Prostate gland (tissue), 2 donors: Measurements from ENCODE around the gene RELT. TPM values are rescaled to one million over a fixed set of nuclear protein-coding genes. Genes with fewer than 3 reads are reported as not detected.

ENCODE experiments used
- DNase-seq: peaks from one replicate; pipeline ENCODE4 v3.0.0-alpha.2; 2019; ENCODE audit warnings: low spot score
- H3K27ac ChIP-seq, 2 donors: fragments of 200-600 bp; sonication (generic); 2 replicates each; pipeline ENCODE4 v1.5.1; 2017 to 2019
- H3K27me3 ChIP-seq: fragments of 200-600 bp; sonication (generic); replicated peaks from 2 replicates; pipeline ENCODE4 v1.5.1; 2019; ENCODE audit not compliant: insufficient read depth
- H3K36me3 ChIP-seq, 2 donors: fragments of 200-600 bp; sonication (generic); 1 replicate in 1 of 2; 2 replicates in 1 of 2; pipeline versions ENCODE4 v1.5.1 to v1.8.1; 2017 to 2019
- H3K4me1 ChIP-seq: fragments of 200-600 bp; sonication (generic); replicated peaks from 2 replicates; pipeline ENCODE4 v1.5.1; 2019
- H3K4me3 ChIP-seq, 2 donors: fragments of 200-600 bp; sonication (generic); 2 replicates each; pipeline ENCODE4 v1.5.1; 2017 to 2019
- H3K9me3 ChIP-seq: fragments of 200-600 bp; sonication (generic); 2 replicates; pipeline ENCODE4 v1.5.1; 2017
- POLR2A ChIP-seq: fragments of 450-650 bp; IDR thresholded peaks from one replicate; pipeline ENCODE4 v1.6.1; 2016; ENCODE audit warnings: antibody characterized with exemption, mild to moderate bottlenecking
- POLR2AphosphoS5 ChIP-seq: sonication (generic); formaldehyde crosslinking; IDR thresholded peaks from one replicate; pipeline ENCODE4 v1.6.1; 2017; ENCODE audit warnings: antibody characterized with exemption
- WGBS: methylation state at CpG from one replicate; pipeline ENCODE4 v1.1.5; 2018; 5-methylcytosine and 5-hydroxymethylcytosine counted together
- intact Hi-C: fragments of 100-400 bp; cut with DNase I; formaldehyde crosslinking; loops from one replicate; pipeline ENCODE4 v1.14.2; 2022
- total RNA-seq, 2 donors: library from RNA; depleted of rRNA; stranded (reverse); fragments of >200 nt; gene quantifications; one replicate each; pipeline ENCODE4 v1.1.0, GENCODE V29; 2016
- TF ChIP-seq, protein P1 (sequence below), 4 experiments: fragments of 200-600 bp in 2 of 4; fragments of 450-650 bp in 2 of 4; sonication (generic) in 2 of 4; IDR thresholded peaks; 1 replicate in 3 of 4; 2 replicates in 1 of 4; pipeline ENCODE4 v1.5.1; 2016 to 2019; ENCODE audit warnings: antibody characterized with exemption in 4 of 4, mild to moderate bottlenecking in 2 of 4, moderate library complexity in 2 of 4

The RELT gene
- total RNA-seq, 2 donors from 2014 or later = 0.96 to 10.3 TPM

DNA sequence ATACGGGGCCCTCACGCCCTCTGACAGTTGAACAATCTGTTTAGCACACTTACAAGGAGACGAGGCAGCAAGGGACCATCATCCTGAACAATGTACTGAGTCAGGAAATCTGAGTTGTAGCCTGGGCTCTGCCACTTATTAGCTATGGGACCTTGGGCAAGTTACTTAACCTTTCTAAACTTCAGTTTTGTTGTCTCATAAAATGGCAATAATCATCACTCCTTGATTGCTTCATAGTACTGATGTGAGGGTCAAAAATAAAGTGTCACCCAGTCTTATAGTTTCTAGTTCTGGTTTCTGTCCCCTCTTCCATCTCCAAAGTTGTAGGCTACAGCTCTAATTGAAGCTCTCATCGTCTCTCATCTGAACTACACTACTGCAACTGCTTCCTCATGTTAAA, 46.7 kb downstream of the RELT start:
- intact Hi-C loops = no loop called here
- H3K4me3 ChIP-seq = no peak overlapping the region
- no peaks in the 10 kb centered on the region for H3K9me3 ChIP-seq
- no peak for TF ChIP-seq POLR2A
- TF ChIP-seq POLR2AphosphoS5 = no peak
- TF ChIP-seq, protein P1, sequence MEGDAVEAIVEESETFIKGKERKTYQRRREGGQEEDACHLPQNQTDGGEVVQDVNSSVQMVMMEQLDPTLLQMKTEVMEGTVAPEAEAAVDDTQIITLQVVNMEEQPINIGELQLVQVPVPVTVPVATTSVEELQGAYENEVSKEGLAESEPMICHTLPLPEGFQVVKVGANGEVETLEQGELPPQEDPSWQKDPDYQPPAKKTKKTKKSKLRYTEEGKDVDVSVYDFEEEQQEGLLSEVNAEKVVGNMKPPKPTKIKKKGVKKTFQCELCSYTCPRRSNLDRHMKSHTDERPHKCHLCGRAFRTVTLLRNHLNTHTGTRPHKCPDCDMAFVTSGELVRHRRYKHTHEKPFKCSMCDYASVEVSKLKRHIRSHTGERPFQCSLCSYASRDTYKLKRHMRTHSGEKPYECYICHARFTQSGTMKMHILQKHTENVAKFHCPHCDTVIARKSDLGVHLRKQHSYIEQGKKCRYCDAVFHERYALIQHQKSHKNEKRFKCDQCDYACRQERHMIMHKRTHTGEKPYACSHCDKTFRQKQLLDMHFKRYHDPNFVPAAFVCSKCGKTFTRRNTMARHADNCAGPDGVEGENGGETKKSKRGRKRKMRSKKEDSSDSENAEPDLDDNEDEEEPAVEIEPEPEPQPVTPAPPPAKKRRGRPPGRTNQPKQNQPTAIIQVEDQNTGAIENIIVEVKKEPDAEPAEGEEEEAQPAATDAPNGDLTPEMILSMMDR (IDR thresholded peaks at IDR 0.05) = no peak
- H3K4me1 ChIP-seq = no peaks in the 10 kb centered on the region
- H3K27me3 ChIP-seq = no peaks in the 10 kb centered on the region
- DNase-seq = no peak
- H3K36me3 ChIP-seq = no peaks in the 10 kb centered on the region
- 91% methylated on average over 4 of the region's 4 CpGs for WGBS
- H3K27ac ChIP-seq = no peak overlapping the region

DNA sequence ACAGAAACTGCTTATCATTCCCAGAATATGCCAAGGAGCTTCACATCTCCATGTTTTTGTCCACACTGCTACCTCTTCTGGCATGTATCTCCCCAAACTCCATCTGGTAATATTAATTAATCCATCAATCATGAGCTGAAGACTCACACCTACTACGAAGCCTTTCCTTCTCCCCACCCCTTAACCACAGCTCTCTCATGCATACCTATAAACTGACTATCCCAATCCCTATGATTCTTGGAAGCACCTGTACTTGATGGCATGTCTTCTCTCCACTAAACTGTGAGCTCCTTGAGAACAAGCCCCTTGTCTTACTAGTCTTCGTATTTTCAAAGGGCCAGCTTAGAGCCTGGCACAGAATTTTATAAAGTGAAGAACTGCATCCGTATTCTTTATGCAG, 47.3 kb downstream of the RELT start:
- 94% methylated on average over 3 of the region's 3 CpGs for WGBS
- DNase-seq = no peak
- Histone ChIP-seq H3K4me1 (no peaks in the 10 kb centered on the region), H3K36me3 (no peaks in the 10 kb centered on the region), H3K9me3 (no peaks in the 10 kb centered on the region), H3K27me3 (no peaks in the 10 kb centered on the region), H3K4me3 (no peak overlapping the region), H3K27ac (no peak overlapping the region)
- intact Hi-C loops = no loop called here
- no peak for TF ChIP-seq POLR2A
- TF ChIP-seq POLR2AphosphoS5 = no peak
- TF ChIP-seq, protein P1 (IDR thresholded peaks at IDR 0.05) = no peak

DNA sequence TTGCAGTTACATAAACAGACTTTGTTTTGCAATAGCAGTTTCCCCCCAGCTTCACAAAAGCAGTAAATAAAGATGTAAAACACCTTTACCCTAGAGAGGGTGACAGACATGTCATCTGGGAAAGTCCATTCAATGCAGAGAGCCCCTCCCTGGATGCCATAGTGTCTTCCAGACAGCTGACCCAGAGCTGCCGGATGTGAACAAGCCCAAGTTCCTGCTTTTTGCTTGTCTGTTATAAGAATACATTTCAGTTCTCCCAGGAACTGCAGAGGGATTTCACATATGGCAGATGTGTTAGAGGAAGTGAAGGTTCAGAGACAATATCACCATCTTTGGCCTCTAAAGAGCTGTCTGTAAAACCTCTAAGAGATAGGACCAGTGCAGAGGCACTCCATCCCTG, 48.9 kb downstream of the RELT start:
- Histone ChIP-seq H3K4me3 (no peak overlapping the region), H3K27me3 (no peaks in the 10 kb centered on the region), H3K36me3 (no peaks in the 10 kb centered on the region), H3K9me3 (no peaks in the 10 kb centered on the region), H3K27ac (no peak overlapping the region), H3K4me1 (no peaks in the 10 kb centered on the region)
- intact Hi-C loops = no loop called here
- no peak for TF ChIP-seq POLR2AphosphoS5
- TF ChIP-seq, protein P1 (IDR thresholded peaks at IDR 0.05) = no peak
- no peak for TF ChIP-seq POLR2A
- DNase-seq = no peak
- WGBS = 82% methylated on average over 1 of the region's 1 CpG

DNA sequence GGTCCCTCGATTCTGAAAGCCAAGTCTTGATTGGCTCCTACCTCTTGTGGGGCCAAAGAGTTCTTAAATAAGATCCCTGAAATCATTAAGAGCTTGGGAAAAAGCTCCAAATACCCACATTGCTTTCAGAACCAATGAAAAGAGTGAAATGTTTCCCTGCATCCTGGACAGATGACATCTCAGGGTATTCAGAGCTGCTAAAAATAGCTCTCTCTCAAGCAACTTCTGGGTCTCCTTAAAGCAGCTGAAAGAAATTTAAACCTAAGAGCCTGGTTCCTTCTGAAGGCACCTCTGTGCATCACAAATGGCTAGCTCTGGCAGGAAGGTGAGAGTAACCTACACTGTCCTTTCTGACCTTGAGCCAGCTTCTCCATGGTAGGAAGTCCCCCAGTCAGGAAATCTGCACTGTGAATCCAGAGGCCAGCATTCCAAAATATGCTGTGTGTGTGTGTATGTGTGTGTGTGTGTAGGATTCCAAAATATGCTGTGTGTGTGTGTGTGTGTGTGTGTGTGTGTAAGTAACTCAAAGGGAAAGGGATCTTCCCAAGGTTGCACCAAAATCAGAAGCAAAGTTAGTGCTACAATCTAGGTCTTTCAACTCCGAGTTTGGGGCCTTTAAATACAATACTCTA, 50.1 kb downstream of the RELT start:
- 74% methylated on average over 2 of the region's 2 CpGs for WGBS
- H3K4me1 ChIP-seq = no peaks in the 10 kb centered on the region

DNA sequence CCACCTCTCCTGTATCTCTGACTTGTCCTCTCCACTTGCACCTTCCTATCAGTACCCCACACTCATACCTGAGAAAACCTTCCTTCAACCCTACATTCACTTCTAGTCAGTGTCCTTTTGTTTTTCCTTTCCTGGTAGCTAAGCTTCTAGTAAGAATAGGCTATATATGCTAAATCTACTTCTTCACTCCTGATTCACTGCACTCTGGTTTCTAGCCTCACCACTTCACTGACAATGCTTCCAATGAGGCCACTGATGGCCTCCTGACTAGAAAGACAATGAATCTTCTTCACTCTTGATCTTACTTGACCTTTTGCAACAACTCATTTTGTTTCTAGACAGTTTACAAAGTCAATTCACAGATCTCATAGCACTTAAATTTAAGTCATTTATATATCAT, 52.0 kb downstream of the RELT start:
- intact Hi-C loops = no loop called here
- Histone ChIP-seq H3K4me3 (no peak overlapping the region), H3K4me1 (no peaks in the 10 kb centered on the region), H3K27me3 (no peaks in the 10 kb centered on the region), H3K36me3 (no peaks in the 10 kb centered on the region), H3K9me3 (no peaks in the 10 kb centered on the region), H3K27ac (no peak overlapping the region)
- TF ChIP-seq, protein P1 (IDR thresholded peaks at IDR 0.05) = no peak
- TF ChIP-seq POLR2AphosphoS5 = no peak
- no peak for TF ChIP-seq POLR2A
- no peak for DNase-seq

More for the DNA sequence above, 50.1 kb downstream of the RELT start:
- H3K4me3 ChIP-seq = no peak overlapping the region
- no peaks in the 10 kb centered on the region for H3K36me3 ChIP-seq
- no peak for DNase-seq
- no peak overlapping the region for H3K27ac ChIP-seq
- intact Hi-C loops = no loop called here
- TF ChIP-seq, protein P1 (IDR thresholded peaks at IDR 0.05) = no peak
- TF ChIP-seq POLR2AphosphoS5 = no peak
- TF ChIP-seq POLR2A = no peak
- no peaks in the 10 kb centered on the region for H3K9me3 ChIP-seq
- no peaks in the 10 kb centered on the region for H3K27me3 ChIP-seq
